Hematopoietic multipotent progenitor cell treated with erythropoietin and hydrocortisone succinate and interleukin-3 and kit ligand, for 6 days (in vitro differentiated cells): ENCODE data around the gene GPR153.

Source experiments
- DNase-seq: peaks from one replicate; pipeline ENCODE4 v3.0.0-alpha.2; 2015

Gene GPR153

DNA sequence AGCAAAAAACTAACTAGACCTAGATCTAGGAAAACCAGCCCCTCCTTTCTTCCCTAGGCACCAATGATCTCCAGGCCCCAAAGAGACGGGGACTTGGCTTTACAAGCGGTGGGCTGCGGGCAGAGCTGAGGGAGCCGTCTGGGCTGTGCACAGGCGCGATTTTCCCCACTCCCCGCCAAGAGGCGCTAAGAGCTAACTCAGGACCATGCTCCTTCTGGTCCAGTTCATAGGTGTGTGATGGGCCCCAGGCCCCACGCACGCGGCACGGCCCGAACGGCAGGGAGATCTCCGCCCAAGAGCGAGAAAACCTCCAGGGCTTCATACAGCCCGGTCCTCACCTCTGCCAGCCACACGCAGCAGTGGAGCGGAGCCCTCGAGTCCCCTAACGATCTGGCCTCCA lies 7.5 kb upstream of the GPR153 start:
- no peak for DNase-seq

DNA sequence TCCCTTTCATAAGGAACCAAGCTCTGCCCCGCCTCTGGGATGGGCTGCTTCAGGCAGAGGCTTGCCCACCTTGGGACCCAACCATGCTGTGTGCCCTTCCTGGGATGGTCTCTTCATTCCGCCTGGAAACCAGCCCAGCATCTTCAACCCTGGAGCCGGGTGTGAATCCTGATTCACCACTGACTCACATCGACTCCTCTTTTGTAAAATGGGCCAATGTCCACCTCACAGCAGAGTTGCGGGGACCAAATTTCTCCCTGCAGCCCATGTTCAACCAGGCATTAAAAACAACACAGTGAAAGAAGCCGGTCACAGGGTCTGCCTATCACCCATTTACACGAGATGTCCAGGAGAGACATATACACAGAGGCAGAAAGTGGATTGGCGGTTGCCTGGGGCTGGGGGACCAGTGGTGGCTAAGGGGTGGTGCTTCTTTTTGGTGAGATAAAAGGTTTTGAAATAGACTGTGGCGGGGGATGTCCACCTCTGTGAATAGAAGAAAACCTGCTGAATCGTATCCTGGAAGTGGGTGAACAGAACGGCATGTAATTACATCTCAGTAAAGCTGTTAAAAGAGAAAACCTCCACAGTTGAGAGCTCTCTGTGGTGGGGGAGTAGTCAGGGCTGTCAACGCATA lies 6.9 kb upstream of the GPR153 start:
- no peak for DNase-seq

DNA sequence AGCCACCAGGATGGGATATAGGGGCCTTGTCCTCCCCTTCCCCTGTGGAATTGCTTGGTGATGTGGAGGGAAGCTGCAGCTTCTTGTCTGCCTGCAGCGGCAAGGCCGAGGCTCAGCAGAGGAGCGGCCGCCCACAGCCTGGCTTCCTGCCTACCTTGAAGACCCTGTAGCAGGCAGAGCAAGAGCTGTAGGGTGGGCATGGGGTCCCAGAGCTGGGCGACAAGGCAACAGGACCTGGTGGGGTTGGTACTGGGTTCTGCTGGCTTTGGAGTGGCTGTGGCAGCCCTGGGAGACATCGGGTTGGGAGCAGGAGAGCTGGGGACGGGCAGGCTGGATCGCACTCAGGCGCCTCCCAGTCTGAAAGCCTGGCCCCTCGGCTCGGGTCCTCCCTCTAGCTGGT lies 5.7 kb upstream of the GPR153 start:
- DNase-seq: no peak

DNA sequence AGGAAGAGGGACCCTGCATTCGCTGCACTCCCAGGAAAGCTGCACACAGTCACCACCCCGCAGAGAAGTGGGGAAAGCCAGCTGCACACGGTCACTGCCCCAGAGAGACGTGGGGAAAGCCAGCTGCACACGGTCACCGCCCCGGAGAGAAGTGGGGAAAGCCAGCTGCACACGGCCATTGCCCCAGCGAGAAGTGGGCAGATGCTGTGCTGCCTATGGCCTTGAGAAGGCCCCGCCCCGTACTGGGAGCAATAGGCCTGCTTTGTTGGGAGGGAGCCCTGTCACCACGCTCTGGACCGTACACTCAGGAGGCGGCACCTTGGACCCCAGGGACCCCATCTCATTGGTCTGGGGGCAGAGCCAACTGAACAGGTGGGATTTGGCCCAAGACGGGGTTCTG lies 4.3 kb upstream of the GPR153 start:
- DNase-seq: no peak

DNA sequence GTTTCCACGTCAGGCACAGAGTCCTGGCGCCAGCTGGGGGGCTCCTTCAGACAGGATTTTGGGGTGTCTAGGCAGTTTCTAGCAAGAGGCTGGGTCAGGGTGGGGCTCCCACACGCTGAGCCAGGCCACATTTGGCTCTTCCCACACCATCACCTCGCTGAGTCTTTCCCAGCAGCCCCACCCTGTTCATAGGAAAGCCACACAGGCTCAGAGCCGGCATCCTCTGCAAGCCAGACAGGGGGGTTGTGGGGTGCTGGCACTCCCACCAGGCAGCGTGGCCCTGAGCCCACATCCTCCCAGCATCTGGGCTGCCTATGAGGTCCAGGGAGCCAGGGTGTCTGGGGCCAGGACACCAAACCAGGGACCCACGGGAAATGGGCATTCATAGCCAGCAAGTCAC lies 2.8 kb upstream of the GPR153 start:
- no peak for DNase-seq

DNA sequence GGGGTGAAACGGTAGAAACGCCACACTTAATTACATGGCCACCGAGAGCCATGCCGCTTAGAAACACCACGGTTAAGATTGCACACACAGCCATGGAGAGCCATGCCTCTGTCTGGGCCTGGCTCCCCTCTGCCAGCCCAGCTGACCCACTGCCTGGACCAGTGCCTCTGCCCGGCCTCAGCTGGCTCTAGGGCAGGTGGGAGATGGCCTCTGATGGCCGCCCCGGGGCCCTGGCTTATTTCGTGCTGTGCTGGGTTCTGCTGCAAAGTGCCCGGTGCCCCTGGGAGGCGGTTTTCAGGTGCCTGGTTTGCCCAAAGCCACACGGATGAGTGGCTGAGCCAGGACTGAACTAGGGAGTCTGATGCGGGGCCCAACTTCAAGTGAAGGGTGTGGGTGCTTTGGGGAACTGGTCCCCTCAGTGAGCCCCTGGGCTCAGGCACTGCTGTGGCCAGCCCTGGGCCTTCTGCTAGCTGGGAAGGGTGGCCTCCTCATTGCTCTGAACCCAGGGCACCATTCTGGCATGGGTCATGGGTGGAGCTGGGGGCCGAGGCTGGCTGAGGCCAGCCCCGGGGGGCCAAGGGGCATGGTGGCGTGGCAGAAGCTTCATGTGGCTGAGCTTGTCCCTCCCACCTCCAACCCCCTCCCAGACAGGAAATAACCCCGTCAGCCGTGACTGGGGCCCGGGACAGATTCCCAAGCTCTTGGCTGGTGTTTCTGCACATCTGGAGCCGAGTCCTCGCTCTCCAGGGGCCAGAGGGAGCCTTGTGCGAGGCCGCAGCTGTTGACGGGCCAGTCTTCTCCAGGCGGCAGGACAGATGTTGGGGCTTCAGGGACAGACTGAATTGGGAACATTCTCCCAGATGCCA lies 1.9 kb upstream of the GPR153 start:
- DNase-seq: no peak

DNA sequence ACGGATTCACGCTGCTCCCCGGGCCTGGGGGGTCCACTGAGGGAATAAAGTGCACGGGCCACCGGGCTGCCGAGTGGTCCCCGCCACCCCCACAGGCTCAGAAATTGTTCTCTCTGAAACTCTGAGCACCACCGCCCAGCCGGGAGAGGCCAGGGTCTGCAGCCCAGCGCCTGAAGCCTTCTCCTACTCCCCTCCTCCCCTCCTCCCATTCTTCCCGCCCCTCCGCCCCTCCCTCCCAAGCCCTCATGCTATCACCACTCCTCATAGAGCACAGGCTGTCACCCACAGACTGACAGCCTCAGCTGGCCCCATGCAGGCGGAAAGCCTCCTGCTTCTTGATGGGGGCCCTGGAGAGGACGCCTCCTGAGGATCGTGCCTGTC lies 707 bp upstream of the GPR153 start:
- no peak for DNase-seq

DNA sequence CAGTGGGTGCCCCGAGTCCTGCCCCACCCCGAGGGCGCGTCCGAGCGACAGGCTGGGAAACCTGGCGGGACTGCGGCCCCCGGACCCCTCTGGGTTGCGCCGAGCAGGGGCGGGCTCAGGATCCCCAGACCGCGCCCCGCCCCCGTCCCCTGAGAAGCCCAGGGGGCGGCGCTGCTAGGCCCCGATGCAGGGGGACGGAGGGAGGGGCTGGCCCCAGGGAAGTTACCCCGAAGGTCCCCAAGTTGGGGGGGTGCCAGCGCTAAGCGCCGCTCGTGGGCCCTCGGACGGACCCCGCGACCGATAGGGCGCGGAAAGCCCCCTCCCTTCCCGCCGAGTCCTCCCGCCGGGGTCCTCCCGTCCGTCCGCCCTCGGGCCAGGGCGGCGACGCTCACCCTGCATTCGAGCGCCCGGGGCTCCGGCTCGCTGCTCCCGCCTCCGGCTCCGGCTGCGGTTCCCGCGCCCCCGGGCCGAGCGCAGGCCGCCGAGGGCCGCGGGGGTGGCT lies 414 bp downstream of the GPR153 start:
- DNase-seq: no peak

DNA sequence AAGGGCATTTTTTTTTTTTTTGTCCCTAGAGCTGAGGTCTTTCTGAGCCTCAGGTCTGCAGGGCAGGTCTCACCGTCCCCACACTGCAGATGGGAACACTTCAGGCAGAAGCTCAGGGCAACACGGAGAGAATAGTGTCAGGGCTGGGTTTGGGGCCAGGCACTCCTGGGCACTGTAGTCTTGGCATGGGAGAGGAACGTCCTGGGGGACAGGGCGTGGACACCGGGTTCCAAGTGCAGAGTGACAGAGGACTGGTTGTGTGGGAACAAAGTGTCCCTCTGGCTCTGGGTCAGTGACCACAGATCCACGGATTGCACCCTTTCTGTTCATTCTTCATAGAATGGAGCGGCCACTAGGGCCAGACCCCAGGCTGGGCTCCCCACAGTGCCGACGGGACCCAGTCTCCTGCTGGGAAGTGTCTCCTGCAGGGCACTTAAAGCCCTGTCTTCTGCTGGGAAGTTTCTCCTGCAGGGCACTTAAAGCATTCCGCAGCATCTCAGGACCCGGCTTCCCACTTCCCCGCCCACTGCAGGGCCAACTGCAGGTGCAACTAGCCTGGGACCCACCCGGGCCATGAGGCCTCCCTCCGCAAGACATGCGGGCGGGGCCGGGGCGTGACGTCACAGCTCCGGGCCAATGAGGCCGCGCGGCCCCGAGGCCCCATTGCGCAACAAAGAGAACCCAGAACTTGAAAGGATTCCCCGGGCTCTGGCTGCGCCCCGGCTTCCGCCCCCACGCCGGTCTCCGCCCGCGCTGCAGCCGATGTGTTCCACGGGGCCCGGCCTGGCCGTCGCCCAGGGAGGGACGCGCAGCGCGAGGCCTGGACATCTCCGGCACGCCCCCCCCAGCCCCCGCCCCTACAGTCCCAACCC lies 1.2 kb downstream of the GPR153 start:
- DNase-seq: peak; percentile 90

DNA sequence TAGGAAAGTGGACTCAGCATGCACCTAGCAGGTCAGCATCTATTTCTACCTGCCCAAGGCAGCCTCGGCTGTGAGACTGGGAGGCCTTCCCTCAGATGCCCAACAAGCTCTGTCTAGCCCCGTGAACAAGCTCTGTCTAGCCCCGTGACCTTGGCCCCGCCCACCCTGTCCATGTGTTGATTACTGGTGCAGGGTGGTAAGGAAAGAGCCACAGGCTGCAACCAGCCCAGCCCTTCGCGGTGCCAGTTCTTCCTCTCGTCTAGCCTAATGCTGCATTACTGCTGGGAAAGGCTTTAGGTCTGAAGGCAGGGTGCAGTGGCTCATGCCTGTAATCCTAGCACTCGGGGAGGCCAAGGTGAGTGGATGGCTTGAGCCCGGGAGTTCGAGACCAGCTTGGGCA lies 2.2 kb downstream of the GPR153 start:
- DNase-seq: peak; percentile 74

DNA sequence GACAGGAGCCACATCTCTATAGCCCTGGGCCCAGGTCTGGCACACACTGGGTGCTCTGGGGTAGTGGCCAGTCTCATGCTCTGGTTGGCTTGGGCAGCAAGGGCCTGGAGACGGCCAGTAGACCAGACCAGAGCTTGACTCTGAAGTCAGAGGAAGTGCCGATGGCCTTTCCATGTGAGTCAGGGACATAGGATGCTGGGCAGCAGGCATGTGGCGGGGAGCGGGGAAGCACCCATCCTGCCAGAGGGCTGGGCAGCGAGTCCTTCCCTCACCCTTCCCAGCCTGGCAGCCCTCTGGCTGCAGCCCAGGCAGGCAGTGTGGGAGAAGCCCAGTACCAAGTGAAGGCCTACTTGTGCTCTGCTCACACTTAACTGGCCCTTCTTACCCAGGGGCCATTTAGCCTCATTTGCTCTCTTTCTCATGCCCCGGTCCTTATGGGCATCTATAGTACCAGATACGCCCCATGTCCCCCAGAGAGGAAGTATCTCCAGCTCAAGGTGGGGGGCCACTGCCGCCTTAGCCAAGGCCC lies 3.3 kb downstream of the GPR153 start:
- DNase-seq: no peak

DNA sequence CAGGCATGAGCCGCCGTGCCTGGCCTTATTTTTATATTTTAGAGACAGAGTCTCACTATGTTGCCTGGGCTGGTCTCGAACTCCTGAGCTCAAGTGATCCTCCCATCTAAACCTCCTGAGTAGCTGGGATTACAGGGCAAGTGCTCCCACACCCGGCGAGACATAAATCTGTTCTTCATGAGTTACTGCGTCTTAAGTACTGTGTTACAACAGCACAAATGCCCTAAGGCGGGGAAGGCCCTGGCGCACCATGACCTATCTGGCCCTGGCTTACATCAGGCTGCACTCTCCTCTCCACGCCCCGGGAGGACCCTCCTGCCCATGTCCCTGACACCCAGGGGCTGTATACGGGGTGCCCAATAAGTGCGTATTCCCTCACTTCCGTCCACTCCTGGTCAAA lies 4.3 kb downstream of the GPR153 start:
- no peak for DNase-seq

DNA sequence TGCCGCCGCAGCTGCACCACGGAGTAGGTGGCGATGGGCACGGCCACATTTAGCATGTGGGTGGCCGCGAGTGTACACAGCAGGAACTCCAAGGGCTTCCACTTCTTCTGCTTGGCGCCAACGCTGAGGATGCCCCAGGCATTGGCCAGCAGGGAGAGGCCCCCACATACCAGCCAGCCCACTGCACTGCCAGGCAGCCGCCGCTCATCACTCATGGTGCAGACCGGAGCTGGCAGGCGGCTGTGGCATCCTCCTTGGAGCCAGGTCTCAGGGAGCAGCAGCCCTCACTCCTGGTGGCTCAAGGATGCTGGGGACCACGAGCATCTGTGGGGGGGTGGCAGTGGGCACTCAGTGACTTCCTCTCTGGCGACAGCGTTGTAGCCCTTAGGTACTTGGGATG lies 6.2 kb downstream of the GPR153 start:
- no peak for DNase-seq

DNA sequence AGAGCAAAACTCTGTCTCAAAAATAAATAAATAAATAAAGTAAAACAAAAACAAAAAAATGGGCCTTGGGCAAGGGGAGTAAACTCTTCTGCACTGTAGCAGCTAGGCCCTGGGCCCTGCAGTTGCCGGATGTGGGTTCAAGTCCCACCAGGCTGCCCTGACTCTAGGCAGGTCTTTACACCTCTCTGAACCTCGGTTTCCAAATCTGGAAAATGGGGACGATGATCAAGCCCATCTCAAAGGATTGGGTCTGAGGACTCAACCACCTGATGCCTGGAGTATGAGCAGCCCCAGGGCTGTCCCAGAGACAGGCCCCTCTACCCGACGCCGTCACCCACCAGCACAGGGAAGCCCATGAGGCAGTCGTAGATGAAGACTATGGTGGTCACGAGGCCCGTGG lies 7.5 kb downstream of the GPR153 start:
- no peak for DNase-seq

DNA sequence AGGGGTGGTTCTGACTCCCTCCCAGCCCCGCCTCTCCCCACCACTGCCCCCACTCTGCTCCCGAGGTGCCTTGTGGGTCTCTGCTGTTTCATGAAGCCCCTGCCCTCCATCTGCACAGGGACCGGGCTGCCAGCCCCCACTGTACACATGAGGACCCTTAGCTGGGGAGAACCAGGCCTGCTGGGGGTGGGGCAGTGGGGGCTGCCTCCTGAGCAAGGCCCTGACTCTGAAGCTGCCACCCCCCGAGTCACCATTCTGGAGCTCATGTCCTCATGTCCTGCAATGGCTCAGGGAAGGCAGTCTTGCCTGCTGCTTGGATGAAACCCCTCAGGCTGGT lies 8.6 kb downstream of the GPR153 start:
- no peak for DNase-seq

DNA sequence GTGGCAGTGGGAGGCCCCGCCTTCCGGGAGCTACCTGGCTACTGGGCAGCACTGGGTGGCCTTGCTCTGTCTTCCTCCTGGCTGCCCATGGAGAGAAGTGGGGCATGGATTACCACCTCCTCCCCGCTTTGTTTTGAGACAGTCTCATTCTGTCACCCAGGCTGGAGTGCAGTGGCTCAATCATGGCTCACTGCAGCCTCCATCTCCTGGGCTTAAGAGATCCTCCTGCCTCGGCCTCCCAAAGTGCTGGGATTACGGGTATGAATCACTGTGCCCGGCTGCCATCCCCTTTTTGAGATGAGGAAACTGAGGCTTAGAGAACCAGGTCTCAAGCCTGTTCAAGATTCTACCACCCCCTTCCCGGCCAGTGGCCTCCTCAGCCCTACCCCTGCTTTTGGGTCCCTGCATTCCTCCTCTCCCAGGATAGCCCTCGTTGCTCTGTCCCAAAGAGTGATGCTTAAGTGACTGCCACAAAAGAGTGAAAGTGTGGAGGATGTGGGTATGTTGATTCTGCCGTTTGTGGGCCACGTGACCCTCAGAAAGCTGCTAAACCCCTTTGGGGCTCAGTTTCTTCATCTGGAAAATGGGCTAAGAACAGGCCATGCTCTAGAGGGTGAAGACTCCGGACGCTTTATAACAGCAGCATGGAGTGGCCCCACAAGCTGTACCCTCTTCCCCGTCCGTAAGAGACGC lies 9.1 kb downstream of the GPR153 start:
- DNase-seq: no peak

DNA sequence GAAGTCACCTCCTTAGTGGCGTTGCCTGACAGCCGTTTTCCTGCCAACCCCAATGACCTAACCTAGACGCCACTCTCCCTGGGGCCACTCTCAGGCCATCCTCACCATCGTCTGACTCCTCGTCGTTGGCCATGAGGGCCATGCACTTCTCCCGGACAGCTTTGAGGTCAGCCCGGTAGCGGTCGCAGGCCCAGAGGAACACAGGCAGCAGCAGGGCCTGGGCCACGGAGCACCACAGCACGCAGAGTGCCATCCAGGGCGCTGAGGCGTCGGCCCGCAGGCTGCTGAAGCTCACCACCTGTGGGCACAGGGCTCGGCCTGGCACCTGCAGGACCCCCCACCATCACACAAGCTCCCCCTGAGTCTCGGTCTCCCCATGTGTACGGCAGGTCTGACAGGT lies 9.7 kb downstream of the GPR153 start:
- no peak for DNase-seq

DNA sequence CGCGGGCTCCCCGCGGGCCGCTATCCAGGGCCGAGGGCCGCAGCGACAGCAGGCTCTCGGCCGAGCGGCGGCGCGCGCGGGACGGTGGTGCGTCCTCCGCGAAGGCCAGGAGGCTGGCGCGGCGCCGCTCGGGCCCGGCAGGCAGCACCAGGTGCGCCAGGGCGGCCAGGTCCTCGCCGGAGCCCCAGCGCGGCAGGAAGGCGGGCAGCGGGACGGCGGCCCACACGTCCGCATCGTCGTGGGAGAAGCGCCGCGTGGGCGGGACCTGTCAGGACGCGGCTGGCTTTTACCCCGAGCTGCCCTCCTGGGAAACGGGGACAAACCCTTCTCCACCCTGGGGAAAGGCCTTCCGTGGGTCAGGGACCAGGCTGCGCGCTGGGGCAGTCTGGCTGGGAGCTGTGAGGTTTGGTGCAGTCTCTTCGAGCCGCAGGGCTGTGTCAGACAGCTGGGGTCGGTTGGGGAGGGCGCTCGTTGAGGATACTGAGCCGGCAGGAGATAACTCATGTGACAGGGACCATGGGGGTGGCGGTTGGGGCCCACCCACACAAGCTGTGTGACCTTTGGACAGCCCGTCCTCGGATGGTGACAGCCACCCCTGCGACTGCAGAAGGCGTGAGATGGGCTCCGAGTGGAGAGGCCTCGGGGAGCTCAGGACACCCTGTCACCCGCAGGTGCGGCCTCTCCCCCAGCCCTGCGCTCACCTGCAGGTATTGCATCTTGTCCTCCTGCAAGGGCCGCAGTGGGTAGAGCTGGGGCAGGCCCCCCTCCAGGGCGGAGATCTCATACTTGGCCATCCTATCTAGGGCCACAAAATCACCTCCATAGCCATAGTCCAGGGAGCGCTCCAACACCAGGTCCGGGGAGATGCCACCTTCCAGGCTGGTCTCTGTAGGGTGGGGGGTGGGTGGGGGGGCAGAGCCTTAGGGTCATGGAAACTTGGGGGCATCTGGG lies 10.9 kb downstream of the GPR153 start:
- no peak for DNase-seq

DNA sequence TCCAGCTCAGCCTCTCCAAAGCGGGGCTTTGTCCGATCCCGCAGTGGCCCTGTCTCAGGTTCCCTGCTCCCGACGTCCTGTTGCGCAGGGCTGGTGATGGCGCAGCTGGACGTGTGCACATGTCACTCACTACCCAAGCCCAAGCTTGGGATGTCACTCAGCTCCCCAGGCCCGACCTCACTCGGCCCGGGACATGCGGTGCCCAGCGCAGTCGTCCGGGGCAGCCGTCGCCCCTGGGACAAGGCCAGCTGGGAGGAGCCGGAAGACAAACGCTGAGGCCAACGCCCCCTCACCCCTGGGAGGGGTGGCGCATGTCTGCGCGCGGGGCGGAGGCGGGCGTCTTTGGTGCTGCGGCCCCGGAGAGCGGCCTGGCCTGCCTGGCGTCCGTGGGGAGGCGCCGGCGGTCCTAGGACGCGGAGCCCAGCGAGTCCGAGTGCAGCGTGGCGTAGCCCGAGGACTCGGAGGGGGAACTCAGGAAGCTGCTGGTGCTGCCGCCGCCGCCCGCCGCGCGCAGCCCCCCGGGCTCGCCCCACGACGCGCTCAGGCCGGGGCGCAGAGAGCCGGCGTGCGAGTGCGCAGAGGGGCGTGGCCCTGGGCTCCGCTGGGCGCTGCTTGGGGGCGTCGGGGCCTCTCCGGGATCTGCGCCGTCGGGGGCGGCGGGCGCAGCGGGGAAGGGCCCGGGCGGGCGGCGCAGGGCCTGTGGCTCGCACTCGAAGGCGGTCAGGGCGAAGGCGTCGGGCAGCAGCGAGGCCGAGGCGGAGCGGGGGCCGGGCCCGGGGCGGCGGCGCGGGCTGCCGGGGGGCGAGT lies 11.8 kb downstream of the GPR153 start:
- DNase-seq: no peak

DNA sequence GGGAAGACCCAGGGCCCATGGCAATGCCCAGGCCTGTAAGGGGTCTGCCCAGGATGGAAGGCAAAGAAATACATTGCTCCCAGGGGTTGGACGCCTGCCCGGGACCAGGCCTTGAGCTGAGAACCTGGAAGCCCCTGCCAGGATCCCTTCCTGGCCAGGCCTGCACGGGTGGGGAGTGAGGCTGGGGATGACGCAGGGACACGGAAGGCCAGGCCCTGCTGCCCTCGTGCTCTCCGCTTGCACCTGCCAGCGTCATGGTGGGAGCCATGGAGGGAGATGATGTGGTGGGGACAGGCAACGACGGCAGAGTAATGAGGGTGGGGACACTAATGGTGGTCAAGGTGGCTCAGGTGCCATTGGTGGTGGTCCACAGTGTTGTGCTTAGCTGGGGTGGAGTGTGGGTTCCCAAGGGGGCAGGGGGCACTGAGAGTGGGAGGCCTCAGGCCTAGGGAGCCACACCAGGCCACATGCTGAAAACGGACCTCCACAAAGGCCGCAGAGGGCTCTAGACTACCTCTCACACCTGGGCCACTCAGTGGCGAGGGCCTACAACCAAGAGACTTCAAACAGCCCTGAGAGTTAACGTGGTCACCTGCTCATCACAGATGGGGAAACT lies 12.6 kb downstream of the GPR153 start:
- DNase-seq: no peak
